ENCODE results near the gene SLC22A7.
A peak's percentile ranks its signal among the peaks of the same experiment; 100 is the strongest.

SLC22A7 gene

GRCh38 chr6:43262780-43263313 lies 35.2 kb upstream of the SLC22A7 start:
- no peak for TF ChIP-seq CTCF (IDR thresholded peaks at IDR 0.05)

DNA sequence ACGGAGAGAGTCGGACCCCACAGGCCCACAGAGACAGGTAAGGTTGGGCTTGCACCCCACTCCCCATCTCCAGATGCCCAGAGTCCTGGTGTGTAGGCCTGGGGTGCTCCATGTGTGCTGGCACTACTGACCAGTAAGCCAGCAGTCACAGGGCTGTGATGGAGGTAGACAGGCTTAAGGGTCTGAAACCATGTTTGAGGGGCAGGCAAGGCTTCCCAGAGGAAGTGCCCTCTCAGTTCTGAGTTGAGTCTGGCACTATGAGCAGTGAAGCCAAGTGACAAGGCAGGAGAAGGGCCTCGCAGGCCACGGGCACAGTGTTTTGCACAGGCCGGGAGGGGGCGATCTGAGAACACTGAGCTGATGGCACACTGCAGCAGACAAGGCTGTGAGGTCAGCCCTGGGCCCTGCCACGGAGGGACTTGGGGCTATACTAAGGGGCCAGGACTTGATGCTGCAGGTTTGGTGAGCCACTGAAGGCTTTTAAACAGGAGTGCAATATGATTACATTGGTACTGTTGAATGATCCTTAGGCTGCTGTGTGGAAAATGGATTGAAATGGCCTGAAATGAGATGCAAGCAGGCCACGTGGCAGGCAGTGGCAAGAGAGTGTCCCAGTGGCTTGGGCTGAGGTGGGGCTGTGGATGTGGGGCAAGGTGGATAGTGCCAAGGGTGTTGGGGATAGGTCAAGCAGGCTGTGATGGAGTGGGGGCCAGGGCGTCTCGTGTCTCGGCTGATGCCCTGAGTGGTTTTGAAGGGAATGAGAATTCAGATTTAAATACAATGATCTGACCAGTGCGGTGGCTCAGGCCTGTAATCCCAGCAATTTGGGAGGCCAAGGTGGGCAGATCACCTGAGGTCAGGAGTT lies 34.5 kb upstream of the SLC22A7 start:
- TF ChIP-seq CTCF (IDR thresholded peaks at IDR 0.05), result peak; percentile 83

DNA sequence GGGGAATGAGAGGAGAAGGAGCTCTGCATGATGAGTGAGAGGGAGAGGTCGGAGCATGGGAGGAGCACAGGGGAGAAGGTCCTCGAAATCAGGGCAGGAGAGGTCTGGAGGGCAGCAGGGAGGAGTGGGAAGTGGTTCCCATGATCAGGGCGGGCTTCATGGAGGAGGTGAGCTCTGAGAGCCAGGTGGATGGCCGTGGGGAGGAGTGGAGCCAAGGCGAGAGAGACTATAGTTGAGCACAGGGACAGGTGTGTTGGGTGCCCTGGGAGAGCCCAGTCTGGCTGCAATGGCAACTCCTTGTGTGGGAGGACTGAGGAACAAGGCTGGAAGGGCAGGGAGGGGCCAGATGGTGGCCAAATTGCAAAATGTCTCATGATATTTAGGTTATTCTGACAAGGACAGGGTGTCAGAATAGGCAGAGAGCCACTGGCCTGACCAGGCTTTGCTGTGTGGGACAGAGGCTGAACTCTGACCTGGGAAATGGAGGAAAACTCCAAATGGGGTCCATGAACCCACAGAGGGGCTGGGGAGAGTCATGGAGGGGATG lies 33.4 kb upstream of the SLC22A7 start:
- no peak for TF ChIP-seq CTCF (IDR thresholded peaks at IDR 0.05)

- TF ChIP-seq CTCF (IDR thresholded peaks at IDR 0.05), result no peak
Measured at GRCh38 chr6:43265564-43265963, 32.5 kb upstream of the SLC22A7 start.

- TF ChIP-seq CTCF (IDR thresholded peaks at IDR 0.05), result no peak
Measured at GRCh38 chr6:43267619-43268354, 30.3 kb upstream of the SLC22A7 start.

GRCh38 chr6:43268355-43268700 lies 29.7 kb upstream of the SLC22A7 start:
- no peak for TF ChIP-seq CTCF (IDR thresholded peaks at IDR 0.05)

GRCh38 chr6:43268782-43269272 lies 29.2 kb upstream of the SLC22A7 start:
- TF ChIP-seq CTCF (IDR thresholded peaks at IDR 0.05), result no peak
